ENCODE data around the gene UNC13A. TPM values are rescaled to one million over a fixed set of nuclear protein-coding genes. Genes with fewer than 3 reads are reported as not detected.
"Not testable (repeated sequence)": the region's sequence is repeated elsewhere in the genome, so short reads cannot be mapped to it uniquely, and the experiment has no call there.

The UNC13A gene
- total and polyA plus RNA-seq, 2 donors (not counting 3 experiments of a cell fraction or from before 2014, with no cell fraction given) = 0.04 to 0.09 TPM

DNA sequence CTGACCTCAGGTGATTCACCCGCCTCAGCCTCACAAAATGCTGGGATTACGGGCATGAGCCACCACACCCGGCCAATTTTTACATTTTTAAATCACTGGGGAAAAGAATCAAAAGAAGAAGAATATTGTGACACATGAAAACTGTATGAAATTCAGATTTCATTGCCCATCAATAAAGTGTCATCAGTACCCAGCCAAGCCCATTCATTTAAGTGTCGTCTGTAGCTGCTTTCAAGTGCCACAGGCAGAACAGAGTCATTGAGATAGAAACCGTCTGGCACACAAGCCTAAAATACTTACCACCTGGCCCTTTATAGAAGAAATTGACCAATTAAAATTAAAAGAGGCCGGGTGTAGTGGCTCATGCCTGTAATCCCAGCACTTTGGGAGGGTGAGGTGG is 117.4 kb downstream of the UNC13A start:
- Histone ChIP-seq H3K27ac (ENCODE audit: insufficient read depth, low read depth, low read length) (no peak overlapping the region), H2AFZ (ENCODE audit: low read depth, low read length) (no peak overlapping the region), H3K9ac (replicated peaks; ENCODE audit: extremely low read depth, insufficient read depth, low read length) (no peak overlapping the region), H3K27me3 (ENCODE audit: control insufficient read depth in 2 of 2, insufficient read depth in 2 of 2, low read length in 2 of 2) (no peaks in the 10 kb centered on the region), H3K79me2 (ENCODE audit: control insufficient read depth, insufficient read depth, low read length) (no peaks in the 10 kb centered on the region), H4K20me1 (replicated peaks; ENCODE audit: control insufficient read depth, extremely low read depth, insufficient read depth, low read length) (no peaks in the 10 kb centered on the region), H3K9me1 (replicated peaks; ENCODE audit: control insufficient read depth, extremely low read depth, insufficient read depth, low read length) (no peaks in the 10 kb centered on the region), H3K36me3 (ENCODE audit: control insufficient read depth in 2 of 2, extremely low read depth in 1 of 2, insufficient read depth in 2 of 2, low read length in 2 of 2) (peaks cover 19 to 47% of the 10 kb centered on the region in 2 experiments), H3K4me3 (replicated peaks in 1 of 3; ENCODE audit: insufficient read depth in 1 of 3, low read depth in 1 of 3, low read length in 3 of 3) (no peak overlapping the region), H3K4me2 (ENCODE audit: insufficient read depth, low read length) (no peak overlapping the region), H3K9me3 (replicated peaks; ENCODE audit: control insufficient read depth, insufficient read depth, low read length) (no peaks in the 10 kb centered on the region), H3K4me1 (ENCODE audit: control insufficient read depth, extremely low read depth, insufficient read depth, low read length) (no peaks in the 10 kb centered on the region)
- no TSS peak for BruUV-seq (replicated peaks)
- ChIA-PET POLR2A (no interaction called here), CTCF (interaction anchor here (1.5 kb wide), 1 partner anchor 196 kb away, joined by 5 read pairs; no protein-coding TSS in a partner anchor)
- dilution Hi-C loops (cut with MboI; ENCODE audit: extremely low pct_ligation_motif_present, low sequenced_read_pairs) (no loop called here), intact Hi-C loops (cut with micrococcal nuclease) (no loop called here)
- TF ChIP-seq POLR2AphosphoS5 (IDR thresholded peaks at IDR 0.05; ENCODE audit: insufficient read depth, low read depth, low read length) = no peak
- TF ChIP-seq, protein P1, sequence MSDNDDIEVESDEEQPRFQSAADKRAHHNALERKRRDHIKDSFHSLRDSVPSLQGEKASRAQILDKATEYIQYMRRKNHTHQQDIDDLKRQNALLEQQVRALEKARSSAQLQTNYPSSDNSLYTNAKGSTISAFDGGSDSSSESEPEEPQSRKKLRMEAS (IDR thresholded peaks at IDR 0.05; ENCODE audit: insufficient read depth, insufficient read length) = no peak
- no peak for TF ChIP-seq POLR2A (IDR thresholded peaks at IDR 0.05; ENCODE audit: low read depth, low read length)
- TF ChIP-seq GATA2 (IDR thresholded peaks at IDR 0.05; ENCODE audit: insufficient read depth, insufficient read length, low read depth, low read length) = no peak
- TF ChIP-seq JUN (IDR thresholded peaks at IDR 0.05; ENCODE audit: borderline replicate concordance, insufficient read depth, insufficient read length, low read depth) = no peak
- TF ChIP-seq, protein P2, sequence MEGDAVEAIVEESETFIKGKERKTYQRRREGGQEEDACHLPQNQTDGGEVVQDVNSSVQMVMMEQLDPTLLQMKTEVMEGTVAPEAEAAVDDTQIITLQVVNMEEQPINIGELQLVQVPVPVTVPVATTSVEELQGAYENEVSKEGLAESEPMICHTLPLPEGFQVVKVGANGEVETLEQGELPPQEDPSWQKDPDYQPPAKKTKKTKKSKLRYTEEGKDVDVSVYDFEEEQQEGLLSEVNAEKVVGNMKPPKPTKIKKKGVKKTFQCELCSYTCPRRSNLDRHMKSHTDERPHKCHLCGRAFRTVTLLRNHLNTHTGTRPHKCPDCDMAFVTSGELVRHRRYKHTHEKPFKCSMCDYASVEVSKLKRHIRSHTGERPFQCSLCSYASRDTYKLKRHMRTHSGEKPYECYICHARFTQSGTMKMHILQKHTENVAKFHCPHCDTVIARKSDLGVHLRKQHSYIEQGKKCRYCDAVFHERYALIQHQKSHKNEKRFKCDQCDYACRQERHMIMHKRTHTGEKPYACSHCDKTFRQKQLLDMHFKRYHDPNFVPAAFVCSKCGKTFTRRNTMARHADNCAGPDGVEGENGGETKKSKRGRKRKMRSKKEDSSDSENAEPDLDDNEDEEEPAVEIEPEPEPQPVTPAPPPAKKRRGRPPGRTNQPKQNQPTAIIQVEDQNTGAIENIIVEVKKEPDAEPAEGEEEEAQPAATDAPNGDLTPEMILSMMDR (IDR thresholded peaks at IDR 0.05; ENCODE audit: extremely low read depth in 1 of 2, insufficient read depth in 1 of 2, low read depth in 1 of 2, low read length in 2 of 2) = no peak
- TF ChIP-seq MYC (IDR thresholded peaks at IDR 0.05; ENCODE audit: low read depth, low read length) = no peak
- no peak for TF ChIP-seq EZH2 (IDR thresholded peaks at IDR 0.05; ENCODE audit: borderline replicate concordance, low read depth, low read length, severe bottlenecking)
- TF ChIP-seq FOS (IDR thresholded peaks at IDR 0.05; ENCODE audit: borderline replicate concordance, insufficient read depth, low read length) = no peak
- DNase-seq (ENCODE audit: low read depth, low spot score) (no peak), FAIRE-seq (no peak)

DNA sequence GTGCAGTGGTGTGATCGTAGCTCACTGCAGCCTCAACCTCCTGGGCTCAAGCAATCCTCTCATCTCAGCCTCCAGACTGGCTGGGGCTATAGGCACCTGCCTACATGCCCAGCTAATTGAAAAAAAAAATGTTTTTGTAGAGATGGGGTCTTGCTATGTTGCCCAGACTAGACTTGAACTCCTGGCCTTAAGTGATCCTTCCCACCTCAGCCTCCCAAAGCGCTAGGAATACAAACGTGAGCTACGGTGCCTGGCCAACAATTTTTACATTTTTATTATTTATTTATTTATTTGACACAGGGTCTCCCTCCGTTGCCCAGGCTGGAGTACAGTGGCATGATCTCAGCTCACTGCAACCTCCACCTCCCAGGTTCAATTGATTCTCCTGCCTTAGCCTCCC is 117.9 kb downstream of the UNC13A start:
- peaks cover 17 to 45% of the 10 kb centered on the region in 2 experiments for H3K36me3 ChIP-seq (ENCODE audit: control insufficient read depth in 2 of 2, extremely low read depth in 1 of 2, insufficient read depth in 2 of 2, low read length in 2 of 2)
- CTCF ChIA-PET = interaction anchor here (1.5 kb wide), 1 partner anchor 196 kb away, joined by 5 read pairs; no protein-coding TSS in a partner anchor
- BruUV-seq (replicated peaks); H3K9me1 ChIP-seq (replicated peaks; ENCODE audit: control insufficient read depth, extremely low read depth, insufficient read depth, low read length); FAIRE-seq; H3K4me2 ChIP-seq (ENCODE audit: insufficient read depth, low read length); intact Hi-C loops (cut with micrococcal nuclease); H3K9me3 ChIP-seq (replicated peaks; ENCODE audit: control insufficient read depth, insufficient read depth, low read length); H4K20me1 ChIP-seq (replicated peaks; ENCODE audit: control insufficient read depth, extremely low read depth, insufficient read depth, low read length); H3K9ac ChIP-seq (replicated peaks; ENCODE audit: extremely low read depth, insufficient read depth, low read length); H3K4me1 ChIP-seq (ENCODE audit: control insufficient read depth, extremely low read depth, insufficient read depth, low read length); H3K79me2 ChIP-seq (ENCODE audit: control insufficient read depth, insufficient read depth, low read length); POLR2A ChIA-PET; DNase-seq (ENCODE audit: low read depth, low spot score); H3K4me3 ChIP-seq (replicated peaks in 1 of 3; ENCODE audit: insufficient read depth in 1 of 3, low read depth in 1 of 3, low read length in 3 of 3); dilution Hi-C loops (cut with MboI; ENCODE audit: extremely low pct_ligation_motif_present, low sequenced_read_pairs); H3K27ac ChIP-seq (ENCODE audit: insufficient read depth, low read depth, low read length); H3K27me3 ChIP-seq (ENCODE audit: control insufficient read depth in 2 of 2, insufficient read depth in 2 of 2, low read length in 2 of 2); H2AFZ ChIP-seq (ENCODE audit: low read depth, low read length): not testable (repeated sequence)

All from endothelial cell of umbilical vein (primary cell).